Endothelial cell of umbilical vein (primary cell): ENCODE measurements around the gene ZNRD2. TPM values are rescaled to one million over a fixed set of nuclear protein-coding genes. Genes with fewer than 3 reads are reported as not detected.

ENCODE experiments used
- BruUV-seq: library from RNA; stranded (reverse); fragments of 400-500 nt; replicated peaks from 2 replicates; lab custom pipeline; 2021; lab: Mats Ljungman, UMichigan
- CTCF ChIA-PET: fragments of 300-600, 350-600 bp; sonication (Branson Sonifier 250); formaldehyde crosslinking; loops from one replicate; lab custom pipeline; 2021; ENCODE audit warnings: antibody characterized with exemption, inconsistent platforms; lab: Charles Lee
- POLR2A ChIA-PET: fragments of 300-600, 350-600 bp; sonication (Branson Sonifier 250); formaldehyde crosslinking; loops from one replicate; lab custom pipeline; 2021; ENCODE audit warnings: antibody characterized with exemption, inconsistent platforms; lab: Charles Lee
- DNase-seq: peaks from one replicate; pipeline ENCODE4 v3.0.0-alpha.2; 2011; ENCODE audit warnings: low read depth, low spot score
- FAIRE-seq: peaks from 2 replicates; lab custom pipeline; 2011; peaks lifted over from hg19 to GRCh38; lab: Jason Lieb, UNC
- H2AFZ ChIP-seq: 2 replicates; pipeline ENCODE4 v1.6.0; 2012; ENCODE audit warnings: low read depth, low read length, control low read depth, inconsistent platforms
- H3K27ac ChIP-seq: 2 replicates; pipeline ENCODE4 v1.5.1; 2011; ENCODE audit warnings: low read depth, mild to moderate bottlenecking, control low read depth, low read length, moderate library complexity; ENCODE audit not compliant: insufficient read depth
- H3K27me3 ChIP-seq, 2 experiments: 2 replicates each; pipeline versions ENCODE4 v1.6.0 to v1.6.1; 2011; ENCODE audit warnings: low read length in 2 of 2, mixed read lengths in 1 of 2; ENCODE audit not compliant: control insufficient read depth in 2 of 2, insufficient read depth in 2 of 2
- H3K36me3 ChIP-seq, 2 experiments: 2 replicates in 1 of 2; 3 replicates in 1 of 2; pipeline ENCODE4 v1.5.1; 2011; ENCODE audit warnings: low read length in 2 of 2, mild to moderate bottlenecking in 1 of 2, moderate library complexity in 1 of 2; ENCODE audit not compliant: control insufficient read depth in 2 of 2, insufficient read depth in 2 of 2; ENCODE audit errors: extremely low read depth in 1 of 2
- H3K4me1 ChIP-seq: 3 replicates; pipeline ENCODE4 v1.5.1; 2011; ENCODE audit warnings: mild to moderate bottlenecking, low read length; ENCODE audit not compliant: control insufficient read depth, insufficient read depth; ENCODE audit errors: extremely low read depth
- H3K4me2 ChIP-seq: 2 replicates; pipeline ENCODE4 v1.6.1; 2011; ENCODE audit warnings: low read length, control low read depth, mixed read lengths; ENCODE audit not compliant: insufficient read depth
- H3K4me3 ChIP-seq, 3 experiments: fragments of 200-600 bp in 1 of 3; sonication (generic), shearing (Covaris generic) in 1 of 3; replicated peaks in 1 of 3; 2 replicates each; pipeline ENCODE4 v1.5.1; 2011 to 2016; ENCODE audit warnings: control low read depth in 3 of 3, low read length in 3 of 3, mild to moderate bottlenecking in 2 of 3, inconsistent platforms in 1 of 3, low read depth in 1 of 3, moderate library complexity in 1 of 3; ENCODE audit not compliant: insufficient read depth in 1 of 3
- H3K79me2 ChIP-seq: 2 replicates; pipeline ENCODE4 v1.6.0; 2012; ENCODE audit warnings: low read length, inconsistent platforms; ENCODE audit not compliant: control insufficient read depth, insufficient read depth
- H3K9ac ChIP-seq: replicated peaks from 2 replicates; pipeline ENCODE3; 2011; ENCODE audit warnings: low read length, control low read depth; ENCODE audit not compliant: insufficient read depth; ENCODE audit errors: extremely low read depth
- H3K9me1 ChIP-seq: replicated peaks from 3 replicates; pipeline ENCODE4 v1.6.0; 2011; ENCODE audit warnings: mild to moderate bottlenecking, low read length; ENCODE audit not compliant: control insufficient read depth, insufficient read depth; ENCODE audit errors: extremely low read depth
- H3K9me3 ChIP-seq: replicated peaks from 2 replicates; pipeline ENCODE4 v1.5.1; 2012; ENCODE audit warnings: low read length, inconsistent platforms; ENCODE audit not compliant: control insufficient read depth, insufficient read depth
- H4K20me1 ChIP-seq: replicated peaks from 2 replicates; pipeline ENCODE3; 2011; ENCODE audit warnings: mild to moderate bottlenecking, low read length; ENCODE audit not compliant: control insufficient read depth, insufficient read depth; ENCODE audit errors: extremely low read depth
- EZH2 ChIP-seq: IDR thresholded peaks from 2 replicates; pipeline ENCODE4 v1.6.1; 2012; ENCODE audit warnings: borderline replicate concordance, low read depth, mild to moderate bottlenecking, moderate library complexity, low read length, inconsistent platforms; ENCODE audit not compliant: severe bottlenecking
- JUN ChIP-seq: IDR thresholded peaks from 2 replicates; pipeline ENCODE4 v1.6.1; 2011; ENCODE audit warnings: borderline replicate concordance, low read depth; ENCODE audit not compliant: insufficient read length, insufficient read depth
- MYC ChIP-seq: IDR thresholded peaks from one replicate; pipeline ENCODE4 v1.6.1; 2011; ENCODE audit warnings: mild to moderate bottlenecking, low read depth, low read length
- POLR2A ChIP-seq: IDR thresholded peaks from 2 replicates; pipeline ENCODE4 v1.6.1; 2012; ENCODE audit warnings: low read depth, mild to moderate bottlenecking, control low read depth, low read length
- POLR2AphosphoS5 ChIP-seq: IDR thresholded peaks from 2 replicates; pipeline ENCODE4 v1.6.1; 2012; ENCODE audit warnings: low read depth, mild to moderate bottlenecking, control low read depth, low read length, moderate library complexity; ENCODE audit not compliant: insufficient read depth
- dilution Hi-C: fragments of 300-500 bp; cut with MboI; formaldehyde crosslinking; loops from one replicate; pipeline ENCODE4 v1.15.0; 2019; ENCODE audit warnings: low sequenced_read_pairs; ENCODE audit not compliant: extremely low pct_ligation_motif_present
- intact Hi-C: fragments of 100-400 bp; cut with micrococcal nuclease; formaldehyde crosslinking; loops from one replicate; pipeline ENCODE4 v1.10.0; 2022
- polyA plus RNA-seq, 4 experiments: library from polyadenylated mRNA; depleted of rRNA in 3 of 4; stranded (reverse) in 3 of 4; unstranded in 1 of 4; fragments of >200 nt; gene quantifications; 2 replicates each; pipeline versions ENCODE4 v1.2.1 to v1.2.3, GENCODE V29; 2011 to 2012; ENCODE audit warnings: missing spikeins in 1 of 4
- total RNA-seq: library from RNA; stranded (reverse); gene quantifications from 2 replicates; pipeline ENCODE4 v1.2.3, GENCODE V29; 2021
- TF ChIP-seq, protein P1 (sequence below), 2 donors: IDR thresholded peaks; 1 replicate in 1 of 2; 2 replicates in 1 of 2; pipeline ENCODE4 v1.5.1; 2011; ENCODE audit warnings: low read length in 2 of 2, mild to moderate bottlenecking in 2 of 2, moderate library complexity in 2 of 2, control low read depth in 1 of 2, inconsistent platforms in 1 of 2, low read depth in 1 of 2; ENCODE audit not compliant: insufficient read depth in 1 of 2; ENCODE audit errors: extremely low read depth in 1 of 2
- TF ChIP-seq, protein P2 (sequence below): IDR thresholded peaks from 2 replicates; pipeline ENCODE4 v1.6.1; 2011; ENCODE audit not compliant: insufficient read depth, insufficient read length

The ZNRD2 gene
- total and polyA plus RNA-seq, 2 donors (not counting 3 experiments of a cell fraction or from before 2014, with no cell fraction given): 40.8 to 96.7 TPM

DNA sequence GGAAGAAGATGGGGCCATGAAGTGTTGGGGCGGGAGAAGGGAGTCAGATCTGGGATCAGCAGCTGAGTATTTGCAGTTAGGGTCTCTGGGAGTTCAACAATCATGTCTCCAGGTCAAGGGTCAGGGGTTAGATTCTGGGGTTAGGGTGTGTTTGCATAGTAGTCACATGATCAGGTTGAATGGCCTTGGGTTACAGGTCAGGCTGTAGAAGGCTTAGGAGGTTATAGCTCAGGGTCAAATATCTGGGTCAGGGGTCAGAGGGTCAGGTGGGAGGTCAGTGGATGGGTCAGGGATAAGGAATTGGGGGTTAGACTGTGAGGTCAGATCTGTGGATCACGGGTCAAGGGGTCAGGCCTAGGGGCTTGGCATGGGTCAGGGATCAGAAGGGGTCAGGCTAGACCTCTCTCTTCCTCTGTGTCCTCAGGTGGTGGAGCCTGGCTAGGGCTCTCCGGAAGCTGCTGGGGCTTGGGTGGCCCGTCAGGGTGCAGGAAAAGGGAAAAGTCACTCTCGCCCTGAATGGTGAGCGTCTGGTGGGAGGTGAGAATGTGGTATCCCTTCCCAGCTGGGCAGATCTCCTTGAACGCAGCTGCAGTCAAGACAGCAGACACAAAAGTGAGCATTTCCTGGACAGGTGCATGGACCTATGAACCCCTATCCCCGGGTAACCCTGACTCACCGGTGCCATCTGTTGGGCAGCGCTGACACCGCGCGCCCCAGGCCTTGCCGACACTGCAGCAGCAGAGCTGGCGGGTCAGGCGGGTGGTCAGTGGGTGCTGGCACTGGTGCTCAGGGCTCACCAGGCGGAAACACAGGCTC, 18.5 kb upstream of the ZNRD2 start:
- CTCF ChIA-PET: interaction anchor here (0.8 to 2.4 kb wide), 8 partner anchors 9 to 42 kb away, joined by 3 to 18 read pairs (median 5); partner anchors contain the start of genes FAM89B, SCYL1 and ZNRD2
- H3K4me1 ChIP-seq: peaks cover 20% of the 10 kb centered on the region
- FAIRE-seq (no peak), DNase-seq (peak; percentile 44)
- peaks cover 14% of the 10 kb centered on the region for H3K79me2 ChIP-seq
- TF ChIP-seq POLR2AphosphoS5: no peak
- TF ChIP-seq POLR2A: no peak
- TF ChIP-seq, protein P1, sequence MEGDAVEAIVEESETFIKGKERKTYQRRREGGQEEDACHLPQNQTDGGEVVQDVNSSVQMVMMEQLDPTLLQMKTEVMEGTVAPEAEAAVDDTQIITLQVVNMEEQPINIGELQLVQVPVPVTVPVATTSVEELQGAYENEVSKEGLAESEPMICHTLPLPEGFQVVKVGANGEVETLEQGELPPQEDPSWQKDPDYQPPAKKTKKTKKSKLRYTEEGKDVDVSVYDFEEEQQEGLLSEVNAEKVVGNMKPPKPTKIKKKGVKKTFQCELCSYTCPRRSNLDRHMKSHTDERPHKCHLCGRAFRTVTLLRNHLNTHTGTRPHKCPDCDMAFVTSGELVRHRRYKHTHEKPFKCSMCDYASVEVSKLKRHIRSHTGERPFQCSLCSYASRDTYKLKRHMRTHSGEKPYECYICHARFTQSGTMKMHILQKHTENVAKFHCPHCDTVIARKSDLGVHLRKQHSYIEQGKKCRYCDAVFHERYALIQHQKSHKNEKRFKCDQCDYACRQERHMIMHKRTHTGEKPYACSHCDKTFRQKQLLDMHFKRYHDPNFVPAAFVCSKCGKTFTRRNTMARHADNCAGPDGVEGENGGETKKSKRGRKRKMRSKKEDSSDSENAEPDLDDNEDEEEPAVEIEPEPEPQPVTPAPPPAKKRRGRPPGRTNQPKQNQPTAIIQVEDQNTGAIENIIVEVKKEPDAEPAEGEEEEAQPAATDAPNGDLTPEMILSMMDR (IDR thresholded peaks at IDR 0.05; ENCODE audit: extremely low read depth in 1 of 2, insufficient read depth in 1 of 2, low read depth in 1 of 2, low read length in 2 of 2): peak; percentile 55 to 57
- TF ChIP-seq, protein P2, sequence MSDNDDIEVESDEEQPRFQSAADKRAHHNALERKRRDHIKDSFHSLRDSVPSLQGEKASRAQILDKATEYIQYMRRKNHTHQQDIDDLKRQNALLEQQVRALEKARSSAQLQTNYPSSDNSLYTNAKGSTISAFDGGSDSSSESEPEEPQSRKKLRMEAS: no peak
- no peak for TF ChIP-seq JUN
- TF ChIP-seq EZH2: no peak
- TF ChIP-seq MYC: no peak
- no peak overlapping the region for H3K4me2 ChIP-seq
- H4K20me1 ChIP-seq: no peaks in the 10 kb centered on the region
- no peaks in the 10 kb centered on the region for H3K27me3 ChIP-seq
- H3K4me3 ChIP-seq: no peak overlapping the region
- H2AFZ ChIP-seq: no peak overlapping the region
- H3K27ac ChIP-seq: no peak overlapping the region
- dilution Hi-C loops (no loop called here), intact Hi-C loops (no loop called here)
- H3K9ac ChIP-seq: no peak overlapping the region
- peaks cover 0 to 36% of the 10 kb centered on the region in 2 experiments for H3K36me3 ChIP-seq
- H3K9me3 ChIP-seq: no peaks in the 10 kb centered on the region
- BruUV-seq: no TSS peak
- POLR2A ChIA-PET: no interaction called here
- H3K9me1 ChIP-seq: no peaks in the 10 kb centered on the region
